ENCODE measurements around the gene ST8SIA2. TPM values are rescaled to one million over a fixed set of nuclear protein-coding genes. Genes with fewer than 3 reads are reported as not detected.

The ST8SIA2 gene
- total RNA-seq, 4 donors from 2014 or later, result not detected

DNA sequence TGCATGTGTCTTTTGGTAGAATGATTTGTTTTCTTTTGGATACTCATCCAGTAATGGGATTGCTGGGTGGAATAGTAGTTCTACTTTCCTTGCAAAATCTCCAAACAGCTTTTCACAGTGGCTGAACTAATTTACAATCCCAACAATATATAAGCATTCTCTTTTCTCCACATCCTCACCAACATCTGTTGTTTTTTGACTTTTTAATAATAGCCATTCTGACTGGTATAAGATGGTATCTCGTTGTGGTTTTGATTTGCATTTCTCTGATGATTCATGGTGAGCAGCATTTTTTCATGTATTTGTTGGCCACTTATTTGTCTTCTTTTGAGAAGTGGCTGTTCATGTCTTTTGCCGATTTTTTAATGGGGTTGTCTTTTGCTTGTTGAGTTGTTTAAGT is 55.8 kb downstream of the ST8SIA2 start:
- 78% methylated on average over 2 of the region's 2 CpGs for WGBS
- TF ChIP-seq, protein P1, sequence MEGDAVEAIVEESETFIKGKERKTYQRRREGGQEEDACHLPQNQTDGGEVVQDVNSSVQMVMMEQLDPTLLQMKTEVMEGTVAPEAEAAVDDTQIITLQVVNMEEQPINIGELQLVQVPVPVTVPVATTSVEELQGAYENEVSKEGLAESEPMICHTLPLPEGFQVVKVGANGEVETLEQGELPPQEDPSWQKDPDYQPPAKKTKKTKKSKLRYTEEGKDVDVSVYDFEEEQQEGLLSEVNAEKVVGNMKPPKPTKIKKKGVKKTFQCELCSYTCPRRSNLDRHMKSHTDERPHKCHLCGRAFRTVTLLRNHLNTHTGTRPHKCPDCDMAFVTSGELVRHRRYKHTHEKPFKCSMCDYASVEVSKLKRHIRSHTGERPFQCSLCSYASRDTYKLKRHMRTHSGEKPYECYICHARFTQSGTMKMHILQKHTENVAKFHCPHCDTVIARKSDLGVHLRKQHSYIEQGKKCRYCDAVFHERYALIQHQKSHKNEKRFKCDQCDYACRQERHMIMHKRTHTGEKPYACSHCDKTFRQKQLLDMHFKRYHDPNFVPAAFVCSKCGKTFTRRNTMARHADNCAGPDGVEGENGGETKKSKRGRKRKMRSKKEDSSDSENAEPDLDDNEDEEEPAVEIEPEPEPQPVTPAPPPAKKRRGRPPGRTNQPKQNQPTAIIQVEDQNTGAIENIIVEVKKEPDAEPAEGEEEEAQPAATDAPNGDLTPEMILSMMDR (IDR thresholded peaks at IDR 0.05), result no peak
- TF ChIP-seq POLR2AphosphoS5 (IDR thresholded peaks at IDR 0.05), result no peak
- no peak for TF ChIP-seq EP300 (IDR thresholded peaks at IDR 0.05)
- no peak for TF ChIP-seq POLR2A (IDR thresholded peaks at IDR 0.05)
- Histone ChIP-seq H3K4me1 (no peaks in the 10 kb centered on the region), H3K4me3 (no peak overlapping the region), H3K27me3 (peaks cover 1% of the 10 kb centered on the region), H3K36me3 (no peaks in the 10 kb centered on the region), H3K27ac (no peak overlapping the region), H3K9me3 (no peaks in the 10 kb centered on the region)
- no peak for DNase-seq (ENCODE audit: low spot score in 2 of 2)

DNA sequence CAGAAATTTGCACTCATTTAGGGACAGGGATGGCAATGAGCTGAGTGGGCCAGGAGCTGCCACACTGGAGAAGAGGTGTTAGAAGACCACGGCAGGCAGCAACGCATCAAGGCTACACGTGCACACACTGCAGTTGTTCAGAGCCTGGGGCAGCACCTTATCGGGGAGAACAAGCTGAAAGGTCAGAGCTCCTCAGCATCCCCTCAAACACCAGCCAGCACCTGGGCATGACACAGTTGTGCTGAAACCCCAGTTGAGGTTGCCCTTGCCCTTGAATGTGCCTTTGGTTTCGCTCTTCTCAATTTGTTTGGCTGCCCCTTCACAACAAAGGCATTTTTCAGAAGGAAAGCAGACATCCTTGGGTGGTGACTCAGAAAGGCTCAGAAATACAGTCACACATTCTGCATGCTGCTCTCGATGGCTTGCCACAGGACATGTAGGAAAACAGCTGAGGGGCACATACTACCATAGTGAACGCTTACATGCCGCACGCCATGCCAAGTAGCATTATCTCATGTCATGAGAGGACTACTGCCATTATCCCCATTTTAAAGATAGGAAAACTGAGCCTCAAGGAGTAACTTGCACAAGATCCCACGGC is 57.6 kb downstream of the ST8SIA2 start:
- no peaks in the 10 kb centered on the region for H3K4me1 ChIP-seq
- H3K36me3 ChIP-seq, result no peaks in the 10 kb centered on the region
- no peak for DNase-seq (ENCODE audit: low spot score in 2 of 2)
- WGBS, result 95% methylated on average over 7 of the region's 10 CpGs
- no peak overlapping the region for H3K27ac ChIP-seq
- H3K9me3 ChIP-seq, result no peaks in the 10 kb centered on the region
- H3K27me3 ChIP-seq, result peaks cover 5% of the 10 kb centered on the region
- no peak overlapping the region for H3K4me3 ChIP-seq
- TF ChIP-seq, protein P1 (IDR thresholded peaks at IDR 0.05), result no peak
- no peak for TF ChIP-seq POLR2AphosphoS5 (IDR thresholded peaks at IDR 0.05)
- TF ChIP-seq EP300 (IDR thresholded peaks at IDR 0.05), result no peak
- TF ChIP-seq POLR2A (IDR thresholded peaks at IDR 0.05), result no peak

DNA sequence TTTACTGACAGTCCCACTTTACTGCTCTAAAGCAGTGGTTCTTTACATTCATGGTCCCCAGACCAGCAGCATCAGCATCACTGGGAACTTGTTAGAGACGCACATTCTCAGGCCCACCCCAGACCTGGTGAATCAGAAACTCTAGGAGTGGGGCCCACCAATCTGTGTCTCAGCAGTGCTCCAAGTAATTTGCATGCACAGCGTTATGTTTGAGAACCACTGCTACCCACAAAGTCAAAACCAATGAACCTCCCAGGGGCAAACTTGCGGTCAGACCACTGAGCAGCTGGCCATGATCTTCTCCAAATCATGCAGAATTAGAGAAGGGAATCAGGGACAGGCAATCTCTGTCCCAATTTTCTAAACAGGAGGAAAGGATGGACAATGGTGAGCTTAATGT is 58.5 kb downstream of the ST8SIA2 start:
- Histone ChIP-seq H3K27me3 (peaks cover 5% of the 10 kb centered on the region), H3K36me3 (no peaks in the 10 kb centered on the region), H3K27ac (no peak overlapping the region), H3K4me1 (no peaks in the 10 kb centered on the region), H3K4me3 (no peak overlapping the region), H3K9me3 (no peaks in the 10 kb centered on the region)
- TF ChIP-seq POLR2A (IDR thresholded peaks at IDR 0.05) (no peak), POLR2AphosphoS5 (IDR thresholded peaks at IDR 0.05) (no peak), EP300 (IDR thresholded peaks at IDR 0.05) (no peak)
- TF ChIP-seq, protein P1 (IDR thresholded peaks at IDR 0.05), result no peak
- DNase-seq (ENCODE audit: low spot score in 2 of 2), result no peak
- WGBS, result 100% methylated on average over 3 of the region's 3 CpGs

DNA sequence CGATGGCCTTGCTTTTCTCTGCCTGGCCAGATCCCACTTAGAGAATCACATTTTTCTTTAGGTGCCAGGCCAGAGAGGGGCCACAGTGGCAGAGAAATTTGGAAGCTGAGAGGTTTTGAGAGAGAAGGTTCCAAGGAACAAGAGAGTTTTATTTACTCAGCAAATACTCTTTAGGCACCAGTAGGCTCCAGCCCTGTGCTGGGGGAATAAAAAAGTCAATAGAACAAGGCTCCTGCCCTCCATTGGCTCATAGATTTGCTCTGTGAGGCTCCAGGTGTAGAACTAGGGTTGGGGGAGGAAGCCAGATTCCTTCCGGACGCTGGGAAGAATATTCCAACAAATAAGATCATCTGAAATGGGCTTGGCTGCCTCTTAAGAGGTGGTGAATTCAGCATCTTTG is 59.9 kb downstream of the ST8SIA2 start:
- TF ChIP-seq POLR2AphosphoS5 (IDR thresholded peaks at IDR 0.05) (no peak), POLR2A (IDR thresholded peaks at IDR 0.05) (no peak), EP300 (IDR thresholded peaks at IDR 0.05) (no peak)
- TF ChIP-seq, protein P1 (IDR thresholded peaks at IDR 0.05), result no peak
- no peaks in the 10 kb centered on the region for H3K9me3 ChIP-seq
- H3K4me1 ChIP-seq, result no peaks in the 10 kb centered on the region
- no peak overlapping the region for H3K27ac ChIP-seq
- H3K36me3 ChIP-seq, result no peaks in the 10 kb centered on the region
- H3K4me3 ChIP-seq, result no peak overlapping the region
- H3K27me3 ChIP-seq, result peaks cover 5% of the 10 kb centered on the region
- WGBS, result 67% methylated on average over 3 of the region's 3 CpGs
- no peak for DNase-seq (ENCODE audit: low spot score in 2 of 2)

DNA sequence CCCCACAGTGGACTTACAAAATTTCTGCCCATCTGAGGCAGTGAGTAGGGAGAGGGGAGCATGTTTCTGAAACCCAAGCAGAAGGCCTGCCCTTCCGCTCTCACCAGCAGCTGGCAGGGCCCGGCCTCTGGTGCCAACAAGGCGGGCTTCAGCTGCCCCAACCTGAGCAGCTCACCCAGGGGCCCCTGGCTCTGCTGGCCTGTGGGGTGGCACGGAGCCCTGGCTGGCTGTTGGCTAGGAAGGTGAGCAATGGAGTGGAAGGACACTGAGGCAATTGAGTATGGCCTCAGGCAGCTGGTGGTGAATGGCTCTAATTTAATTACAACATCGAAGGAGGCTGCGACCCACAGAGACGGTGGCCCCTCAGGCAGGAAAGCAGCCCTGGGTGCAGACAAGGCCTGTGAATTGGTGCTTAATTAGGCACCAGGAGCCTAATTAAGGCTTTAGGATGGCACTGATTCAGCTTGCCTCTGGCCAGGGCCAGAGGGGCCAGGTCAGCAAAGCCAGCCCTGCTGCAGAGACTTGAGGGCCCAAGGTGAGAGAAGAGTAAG is 60.9 kb downstream of the ST8SIA2 start:
- Histone ChIP-seq H3K4me3 (no peak overlapping the region), H3K9me3 (no peaks in the 10 kb centered on the region), H3K36me3 (no peaks in the 10 kb centered on the region), H3K27me3 (peaks cover 5% of the 10 kb centered on the region), H3K27ac (no peak overlapping the region), H3K4me1 (no peaks in the 10 kb centered on the region)
- TF ChIP-seq EP300 (IDR thresholded peaks at IDR 0.05), result no peak
- TF ChIP-seq POLR2AphosphoS5 (IDR thresholded peaks at IDR 0.05), result no peak
- TF ChIP-seq, protein P1 (IDR thresholded peaks at IDR 0.05), result no peak
- no peak for TF ChIP-seq POLR2A (IDR thresholded peaks at IDR 0.05)
- no peak for DNase-seq (ENCODE audit: low spot score in 2 of 2)
- WGBS, result 88% methylated on average over 5 of the region's 7 CpGs

Measured in suprapubic skin (tissue), 4 donors.